IMR-90 (cell line): ENCODE data around the gene GOLGA3. TPM values are rescaled to one million over a fixed set of nuclear protein-coding genes. Genes with fewer than 3 reads are reported as not detected.

Experiments
- ATAC-seq: fragments of 200-7000 bp; cut with Tn5 transposase; 2 replicates; pipeline ENCODE4 v1.9.1; 2020; ENCODE audit warnings: low read depth, mild to moderate bottlenecking, moderate library complexity
- BruUV-seq: library from RNA; stranded (reverse); fragments of 400-500 nt; replicated peaks from 2 replicates; lab custom pipeline; 2021; lab: Mats Ljungman, UMichigan
- CTCF ChIA-PET: fragments of 300-600 bp; formaldehyde crosslinking; extraction: SDS; loops from one replicate; lab custom pipeline; 2021; ENCODE audit warnings: antibody characterized with exemption; lab: Yijun Ruan, JAX
- POLR2A ChIA-PET: fragments of 300-600 bp; sonication (Branson Sonifier 250); formaldehyde crosslinking; loops from one replicate; lab custom pipeline; 2022; ENCODE audit warnings: antibody characterized with exemption; ENCODE audit not compliant: unreplicated experiment; lab: Charles Lee
- DNase-seq: peaks from one replicate; pipeline ENCODE4 v3.0.0; 2013
- H2AFZ ChIP-seq: replicated peaks from 2 replicates; pipeline ENCODE3; 2013; ENCODE audit warnings: low read length, mild to moderate bottlenecking; ENCODE audit not compliant: poor library complexity
- H2AK5ac ChIP-seq: 2 replicates; pipeline ENCODE4 v1.6.1; 2013; ENCODE audit warnings: low read depth, low read length, inconsistent platforms
- H2AK9ac ChIP-seq: replicated peaks from 2 replicates; pipeline ENCODE3; 2013; ENCODE audit warnings: mild to moderate bottlenecking, low read depth, low read length, moderate library complexity; ENCODE audit not compliant: poor library complexity
- H2BK120ac ChIP-seq: 2 replicates; pipeline ENCODE4 v1.6.1; 2013; ENCODE audit warnings: low read depth, low read length, inconsistent platforms
- H2BK15ac ChIP-seq: 3 replicates; pipeline ENCODE4 v1.6.1; 2013; ENCODE audit warnings: low read depth, low read length, inconsistent platforms
- H2BK20ac ChIP-seq: 2 replicates; pipeline ENCODE4 v1.6.1; 2013; ENCODE audit warnings: low read depth, mild to moderate bottlenecking, inconsistent platforms, low read length, moderate library complexity
- H2BK5ac ChIP-seq: 2 replicates; pipeline ENCODE4 v1.6.1; 2013; ENCODE audit warnings: mild to moderate bottlenecking, low read depth, low read length, inconsistent platforms; ENCODE audit not compliant: poor library complexity, severe bottlenecking
- H3K14ac ChIP-seq: replicated peaks from 2 replicates; pipeline ENCODE4 v1.6.1; 2013; ENCODE audit warnings: low read depth, low read length, inconsistent platforms
- H3K18ac ChIP-seq: 2 replicates; pipeline ENCODE4 v1.6.1; 2013; ENCODE audit warnings: low read depth, low read length, control low read depth
- H3K23ac ChIP-seq: 2 replicates; pipeline ENCODE4 v1.6.1; 2013; ENCODE audit warnings: low read depth, low read length, inconsistent platforms
- H3K27ac ChIP-seq: 2 replicates; pipeline ENCODE4 v1.5.1; 2013; ENCODE audit warnings: mild to moderate bottlenecking, control low read depth, low read length; ENCODE audit not compliant: insufficient read depth
- H3K27me3 ChIP-seq: 2 replicates; pipeline ENCODE4 v1.6.1; 2013; ENCODE audit warnings: low read length; ENCODE audit not compliant: control insufficient read depth, insufficient read depth
- H3K36me3 ChIP-seq: 2 replicates; pipeline ENCODE4 v1.6.1; 2013; ENCODE audit warnings: low read length, mixed read lengths; ENCODE audit not compliant: control insufficient read depth, insufficient read depth
- H3K4ac ChIP-seq: 2 replicates; pipeline ENCODE4 v1.6.1; 2013; ENCODE audit warnings: low read depth, low read length, inconsistent platforms
- H3K4me1 ChIP-seq: 2 replicates; pipeline ENCODE4 v1.6.1; 2013; ENCODE audit warnings: low read length, mixed read lengths; ENCODE audit not compliant: control insufficient read depth, insufficient read depth
- H3K4me2 ChIP-seq: 2 replicates; pipeline ENCODE4 v1.6.1; 2013; ENCODE audit warnings: low read depth, mild to moderate bottlenecking, control low read depth, low read length, moderate library complexity
- H3K4me3 ChIP-seq: 2 replicates; pipeline ENCODE4 v1.5.1; 2013; ENCODE audit warnings: low read depth, mild to moderate bottlenecking, control low read depth, low read length, moderate library complexity; ENCODE audit not compliant: insufficient read depth
- H3K56ac ChIP-seq: 2 replicates; pipeline ENCODE4 v1.6.1; 2013; ENCODE audit warnings: low read length, inconsistent platforms; ENCODE audit not compliant: insufficient read depth; ENCODE audit errors: extremely low read depth
- H3K79me1 ChIP-seq, 2 experiments: 2 replicates each; pipeline ENCODE4 v1.6.1; 2013; ENCODE audit warnings: low read length in 2 of 2, inconsistent platforms in 1 of 2, low read depth in 1 of 2
- H3K9ac ChIP-seq: 2 replicates; pipeline ENCODE4 v1.6.1; 2013; ENCODE audit warnings: low read depth, low read length, control low read depth
- H3K9me1 ChIP-seq: 2 replicates; pipeline ENCODE4 v1.6.1; 2013; ENCODE audit warnings: low read length, inconsistent platforms; ENCODE audit not compliant: insufficient read depth
- H3K9me3 ChIP-seq: 2 replicates; pipeline ENCODE4 v1.6.1; 2013; ENCODE audit warnings: low read length; ENCODE audit not compliant: control insufficient read depth, insufficient read depth
- H4K20me1 ChIP-seq: 2 replicates; pipeline ENCODE4 v1.6.1; 2013; ENCODE audit warnings: low read length, inconsistent platforms; ENCODE audit not compliant: insufficient read depth
- H4K5ac ChIP-seq: 2 replicates; pipeline ENCODE4 v1.6.1; 2013; ENCODE audit warnings: mild to moderate bottlenecking, low read depth, low read length, control low read depth
- H4K8ac ChIP-seq, 2 experiments: 2 replicates each; pipeline ENCODE4 v1.6.1; 2013; ENCODE audit warnings: low read depth in 2 of 2, low read length in 2 of 2, control low read depth in 1 of 2, inconsistent platforms in 1 of 2
- H4K91ac ChIP-seq: 2 replicates; pipeline ENCODE4 v1.6.1; 2013; ENCODE audit warnings: low read depth, low read length, inconsistent platforms; ENCODE audit not compliant: insufficient read depth
- BHLHE40 ChIP-seq: fragments of 150-350 bp; IDR thresholded peaks from 2 replicates; pipeline ENCODE4 v1.6.1; 2016; ENCODE audit warnings: mild to moderate bottlenecking, low read depth, low read length
- CEBPB ChIP-seq: IDR thresholded peaks from 2 replicates; pipeline ENCODE4 v1.6.1; 2012; ENCODE audit warnings: low read depth, low read length, improper control_type of control experiment
- CHD1 ChIP-seq: IDR thresholded peaks from 2 replicates; pipeline ENCODE4 v1.6.1; 2012; ENCODE audit warnings: low read depth, low read length, improper control_type of control experiment
- CTCF ChIP-seq: conservative IDR thresholded peaks from 2 replicates; pipeline ENCODE4 v1.5.1; 2012; ENCODE audit warnings: mild to moderate bottlenecking, low read depth, low read length, improper control_type of control experiment
- ELK1 ChIP-seq: fragments of 150-350 bp; IDR thresholded peaks from 2 replicates; pipeline ENCODE4 v1.6.1; 2016; ENCODE audit warnings: low read depth, mild to moderate bottlenecking, low read length, moderate library complexity, borderline replicate concordance
- FOS ChIP-seq: fragments of 150-350 bp; IDR thresholded peaks from 2 replicates; pipeline ENCODE4 v1.6.1; 2016; ENCODE audit warnings: low read depth, low read length
- MAFK ChIP-seq: IDR thresholded peaks from 2 replicates; pipeline ENCODE4 v1.6.1; 2012; ENCODE audit warnings: low read depth, low read length, improper control_type of control experiment
- MAZ ChIP-seq: IDR thresholded peaks from 2 replicates; pipeline ENCODE4 v1.6.1; 2012; ENCODE audit warnings: low read depth, mild to moderate bottlenecking, low read length, improper control_type of control experiment, moderate library complexity, borderline replicate concordance
- MXI1 ChIP-seq: IDR thresholded peaks from 2 replicates; pipeline ENCODE4 v1.6.1; 2012; ENCODE audit warnings: low read depth, mild to moderate bottlenecking, low read length, moderate library complexity, borderline replicate concordance
- NFE2L2 ChIP-seq: fragments of 150-350 bp; IDR thresholded peaks from 2 replicates; pipeline ENCODE4 v1.6.1; 2016; ENCODE audit warnings: low read depth, mild to moderate bottlenecking, low read length
- RAD21 ChIP-seq: IDR thresholded peaks from 2 replicates; pipeline ENCODE4 v1.6.1; 2012; ENCODE audit warnings: low read length, improper control_type of control experiment
- RCOR1 ChIP-seq: IDR thresholded peaks from 2 replicates; pipeline ENCODE4 v1.6.1; 2012; ENCODE audit warnings: mild to moderate bottlenecking, low read length, improper control_type of control experiment; ENCODE audit not compliant: insufficient replicate concordance
- RFX5 ChIP-seq: IDR thresholded peaks from 2 replicates; pipeline ENCODE4 v1.8.0; 2012; ENCODE audit warnings: low read depth, mild to moderate bottlenecking, low read length, moderate library complexity
- SMC3 ChIP-seq: fragments of 150-350 bp; IDR thresholded peaks from 2 replicates; pipeline ENCODE4 v1.6.1; 2016; ENCODE audit warnings: low read depth, mild to moderate bottlenecking, antibody characterized with exemption, low read length, moderate library complexity
- USF2 ChIP-seq: fragments of 150-350 bp; IDR thresholded peaks from 2 replicates; pipeline ENCODE4 v1.6.1; 2017; ENCODE audit warnings: mild to moderate bottlenecking, antibody characterized with exemption, low read length, low read depth
- WGBS, 2 experiments: methylation state at CpG; one replicate each; pipeline versions ENCODE4 v1.1.5 to v1.1.7; 2013; ENCODE audit warnings: missing lambda C conversion rate in 2 of 2; ENCODE audit not compliant: insufficient read length in 1 of 2; ENCODE audit errors: extremely low coverage in 2 of 2; 5-methylcytosine and 5-hydroxymethylcytosine counted together
- dilution Hi-C: fragments of 300-500 bp; cut with HindIII; formaldehyde crosslinking; loops from one replicate; pipeline ENCODE4 v1.14.3; 2018; ENCODE audit warnings: low sequenced_read_pairs; ENCODE audit not compliant: unreplicated experiment
- in situ Hi-C: fragments of 300-500 bp; cut with MboI; formaldehyde crosslinking; loops from 3 replicates; pipeline ENCODE4 v1.14.3; 2019; ENCODE audit warnings: low sequenced_read_pairs, inconsistent platforms, mixed read lengths
- intact Hi-C: fragments of 100-400 bp; cut with micrococcal nuclease; formaldehyde crosslinking; loops from 2 replicates; pipeline ENCODE4 v1.10.0; 2022
- polyA plus RNA-seq, 3 experiments: library from polyadenylated mRNA; depleted of rRNA; stranded (reverse); fragments of >200 nt; gene quantifications; 2 replicates each; pipeline ENCODE4 v1.2.3, GENCODE V29; 2012; ENCODE audit warnings: low replicate concordance in 1 of 3
- total RNA-seq: library from RNA; depleted of rRNA; stranded (reverse); fragments of >200 nt; gene quantifications from 2 replicates; pipeline ENCODE4 v1.2.3, GENCODE V29; 2012

The GOLGA3 gene
- total and polyA plus RNA-seq, 2 of the 4 experiments (the other 2 are of a cell fraction) = 39.6 to 99.8 TPM

- DNase-seq (no peak), ATAC-seq (no peak)
- Histone ChIP-seq H3K27me3 (no peaks in the 10 kb centered on the region), H3K27ac (no peak overlapping the region), H2AK9ac (no peak overlapping the region), H3K4me2 (no peak overlapping the region), H3K9me1 (0 out of 2 replicates have a peak, but pooled peaks cover 5% of the 10 kb centered on the region), H2BK20ac (no peak overlapping the region), H3K23ac (no peak overlapping the region), H3K4ac (no peak overlapping the region), H2AK5ac (no peak overlapping the region), H4K5ac (no peak overlapping the region), H3K9ac (no peak overlapping the region), H4K91ac (no peak overlapping the region), H3K14ac (no peak overlapping the region), H3K4me3 (no peak overlapping the region), H2AFZ (no peak overlapping the region), H3K36me3 (peaks cover 77% of the 10 kb centered on the region), H3K9me3 (no peaks in the 10 kb centered on the region), H3K18ac (no peak overlapping the region), H4K8ac (no peak overlapping the region), H3K79me1 (peaks cover 23 to 25% of the 10 kb centered on the region in 2 experiments; a peak in 3 of 4 replicates), H3K56ac (no peak overlapping the region), H2BK120ac (no peak overlapping the region), H2BK5ac (no peak overlapping the region), H2BK15ac (no peak overlapping the region), H4K20me1 (peaks cover 22% of the 10 kb centered on the region), H3K4me1 (no peaks in the 10 kb centered on the region)
- in situ Hi-C loops (no loop called here), dilution Hi-C loops (no loop called here), intact Hi-C loops (no loop called here)
- ChIA-PET CTCF (interaction anchor here (0.5 kb wide), 1 partner anchor 32 kb away, joined by 6 read pairs; no protein-coding TSS in a partner anchor), POLR2A (no interaction called here)
- no TSS peak for BruUV-seq
- 92% methylated on average over 11 of the region's 24 CpGs; no CpG with 5 or more reads in 1 of the 2 experiments for WGBS, 2 experiments
- TF ChIP-seq BHLHE40 = no peak
- TF ChIP-seq MAZ = no peak
- TF ChIP-seq USF2 = no peak
- TF ChIP-seq RFX5 = no peak
- TF ChIP-seq FOS = no peak
- no peak for TF ChIP-seq NFE2L2
- TF ChIP-seq RAD21 = no peak
- no peak for TF ChIP-seq RCOR1
- TF ChIP-seq SMC3 = no peak
- no peak for TF ChIP-seq MXI1
- no peak for TF ChIP-seq MAFK
- no peak for TF ChIP-seq ELK1
- TF ChIP-seq CHD1 = no peak
- no peak for TF ChIP-seq CTCF
- TF ChIP-seq CEBPB = no peak
These were observed 53.0 kb downstream of the GOLGA3 start for GRCh38 chr12:132775502-132776229.
